ENCODE results near the gene ZNF22.

DNA sequence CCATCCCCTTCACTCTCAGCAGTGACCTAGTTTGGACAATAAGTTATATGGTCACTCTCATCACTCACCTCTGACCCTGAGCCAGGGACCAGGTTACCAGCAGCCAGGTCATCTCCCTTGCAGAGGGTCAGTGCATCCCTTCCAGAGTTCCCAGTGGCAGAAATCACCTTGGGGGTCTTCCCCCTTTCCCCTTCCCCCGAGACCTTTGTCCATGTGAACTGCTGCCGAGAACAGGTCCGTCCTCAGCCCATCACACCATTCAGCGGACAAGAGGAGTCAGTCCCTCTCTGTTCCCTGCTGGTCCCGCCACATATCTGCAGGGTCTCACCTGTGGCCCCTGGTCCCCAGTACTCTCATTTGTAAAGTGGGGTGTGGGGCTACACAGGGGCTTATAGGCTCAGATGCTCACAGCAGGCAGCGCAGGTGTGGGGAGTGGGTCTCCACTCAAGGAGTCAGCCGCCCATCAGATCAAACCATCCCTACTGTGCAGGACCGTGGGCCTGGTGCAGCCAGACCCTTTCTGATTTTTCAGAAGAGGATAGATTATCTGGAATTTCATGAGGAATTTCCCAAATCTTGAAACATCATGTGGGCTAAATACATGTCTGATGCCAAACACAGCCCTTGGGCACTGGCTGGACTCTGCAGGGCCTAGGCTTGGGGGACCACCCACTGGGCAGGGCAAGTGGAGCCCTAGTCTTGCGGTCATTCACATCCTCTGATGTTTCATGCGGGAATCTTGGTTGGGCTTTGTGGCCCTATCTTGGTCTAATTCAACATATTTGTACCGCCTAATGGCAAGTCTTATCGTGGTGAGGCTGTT is 28.6 kb upstream of the ZNF22 start:
- TF ChIP-seq, protein P1, sequence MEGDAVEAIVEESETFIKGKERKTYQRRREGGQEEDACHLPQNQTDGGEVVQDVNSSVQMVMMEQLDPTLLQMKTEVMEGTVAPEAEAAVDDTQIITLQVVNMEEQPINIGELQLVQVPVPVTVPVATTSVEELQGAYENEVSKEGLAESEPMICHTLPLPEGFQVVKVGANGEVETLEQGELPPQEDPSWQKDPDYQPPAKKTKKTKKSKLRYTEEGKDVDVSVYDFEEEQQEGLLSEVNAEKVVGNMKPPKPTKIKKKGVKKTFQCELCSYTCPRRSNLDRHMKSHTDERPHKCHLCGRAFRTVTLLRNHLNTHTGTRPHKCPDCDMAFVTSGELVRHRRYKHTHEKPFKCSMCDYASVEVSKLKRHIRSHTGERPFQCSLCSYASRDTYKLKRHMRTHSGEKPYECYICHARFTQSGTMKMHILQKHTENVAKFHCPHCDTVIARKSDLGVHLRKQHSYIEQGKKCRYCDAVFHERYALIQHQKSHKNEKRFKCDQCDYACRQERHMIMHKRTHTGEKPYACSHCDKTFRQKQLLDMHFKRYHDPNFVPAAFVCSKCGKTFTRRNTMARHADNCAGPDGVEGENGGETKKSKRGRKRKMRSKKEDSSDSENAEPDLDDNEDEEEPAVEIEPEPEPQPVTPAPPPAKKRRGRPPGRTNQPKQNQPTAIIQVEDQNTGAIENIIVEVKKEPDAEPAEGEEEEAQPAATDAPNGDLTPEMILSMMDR (IDR thresholded peaks at IDR 0.05), result no peak
- TF ChIP-seq POLR2A (IDR thresholded peaks at IDR 0.05), result no peak
